ENCODE measurements around the gene PHF3.

Gene PHF3, protein sequence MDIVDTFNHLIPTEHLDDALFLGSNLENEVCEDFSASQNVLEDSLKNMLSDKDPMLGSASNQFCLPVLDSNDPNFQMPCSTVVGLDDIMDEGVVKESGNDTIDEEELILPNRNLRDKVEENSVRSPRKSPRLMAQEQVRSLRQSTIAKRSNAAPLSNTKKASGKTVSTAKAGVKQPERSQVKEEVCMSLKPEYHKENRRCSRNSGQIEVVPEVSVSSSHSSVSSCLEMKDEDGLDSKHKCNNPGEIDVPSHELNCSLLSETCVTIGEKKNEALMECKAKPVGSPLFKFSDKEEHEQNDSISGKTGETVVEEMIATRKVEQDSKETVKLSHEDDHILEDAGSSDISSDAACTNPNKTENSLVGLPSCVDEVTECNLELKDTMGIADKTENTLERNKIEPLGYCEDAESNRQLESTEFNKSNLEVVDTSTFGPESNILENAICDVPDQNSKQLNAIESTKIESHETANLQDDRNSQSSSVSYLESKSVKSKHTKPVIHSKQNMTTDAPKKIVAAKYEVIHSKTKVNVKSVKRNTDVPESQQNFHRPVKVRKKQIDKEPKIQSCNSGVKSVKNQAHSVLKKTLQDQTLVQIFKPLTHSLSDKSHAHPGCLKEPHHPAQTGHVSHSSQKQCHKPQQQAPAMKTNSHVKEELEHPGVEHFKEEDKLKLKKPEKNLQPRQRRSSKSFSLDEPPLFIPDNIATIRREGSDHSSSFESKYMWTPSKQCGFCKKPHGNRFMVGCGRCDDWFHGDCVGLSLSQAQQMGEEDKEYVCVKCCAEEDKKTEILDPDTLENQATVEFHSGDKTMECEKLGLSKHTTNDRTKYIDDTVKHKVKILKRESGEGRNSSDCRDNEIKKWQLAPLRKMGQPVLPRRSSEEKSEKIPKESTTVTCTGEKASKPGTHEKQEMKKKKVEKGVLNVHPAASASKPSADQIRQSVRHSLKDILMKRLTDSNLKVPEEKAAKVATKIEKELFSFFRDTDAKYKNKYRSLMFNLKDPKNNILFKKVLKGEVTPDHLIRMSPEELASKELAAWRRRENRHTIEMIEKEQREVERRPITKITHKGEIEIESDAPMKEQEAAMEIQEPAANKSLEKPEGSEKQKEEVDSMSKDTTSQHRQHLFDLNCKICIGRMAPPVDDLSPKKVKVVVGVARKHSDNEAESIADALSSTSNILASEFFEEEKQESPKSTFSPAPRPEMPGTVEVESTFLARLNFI (N-terminal part only)

DNA sequence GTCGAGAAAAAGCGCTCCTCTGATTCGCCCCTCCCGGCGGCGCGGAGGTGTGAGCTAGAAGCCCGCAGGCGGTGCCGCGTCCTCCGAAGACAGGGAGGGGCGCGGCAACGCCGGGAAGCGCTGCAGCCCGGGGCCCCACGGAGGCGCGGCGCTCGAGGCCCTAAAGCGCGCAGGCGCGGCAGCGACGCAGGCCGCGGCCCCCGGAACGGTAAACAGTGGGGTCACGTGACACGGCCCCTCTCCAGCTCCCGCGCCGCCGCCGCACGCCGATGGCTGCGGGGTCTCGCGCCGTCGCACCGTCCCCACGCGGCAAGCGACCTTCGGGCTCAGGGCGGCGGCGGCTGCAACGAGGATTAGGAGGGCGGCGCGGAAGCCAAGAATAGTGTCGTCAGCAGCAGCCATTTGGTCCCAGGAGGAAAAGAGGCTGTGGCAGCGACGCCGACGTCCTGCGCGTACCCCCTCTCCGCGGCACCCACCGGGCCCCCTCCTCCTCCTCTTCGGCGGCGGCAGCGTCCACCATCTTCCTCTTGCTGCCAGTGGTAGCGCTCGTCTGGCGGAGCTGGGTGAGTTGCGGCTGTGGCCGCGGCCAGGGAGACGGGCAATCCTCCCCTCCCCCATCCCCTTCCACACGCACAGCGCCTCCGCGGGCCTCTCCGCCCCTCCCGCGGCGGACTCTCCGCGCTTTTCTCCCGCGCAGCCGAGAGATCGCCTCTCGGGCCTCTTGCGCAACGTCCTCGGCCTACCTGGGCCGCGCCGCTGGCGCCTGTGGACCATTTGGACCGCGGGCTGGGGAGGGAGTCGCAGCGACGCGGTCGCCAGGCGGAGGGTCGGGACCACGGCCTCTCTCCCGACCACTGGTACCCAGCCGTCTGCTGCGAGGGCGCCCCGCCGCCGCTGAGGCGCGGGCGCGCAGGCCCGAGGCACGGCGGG, at the start of gene PHF3:
Gene PHF3, plus strand, starts transcription at position 215 of the 930 bp plus-strand sequence. CDS start 10,750 bp downstream, outside the sequence.
- peak; percentile 4 for DNase-seq

- DNase-seq: no peak
Observed at GRCh38 chr6:63589952-63590411, 45.6 kb upstream of the PHF3 start.

DNA sequence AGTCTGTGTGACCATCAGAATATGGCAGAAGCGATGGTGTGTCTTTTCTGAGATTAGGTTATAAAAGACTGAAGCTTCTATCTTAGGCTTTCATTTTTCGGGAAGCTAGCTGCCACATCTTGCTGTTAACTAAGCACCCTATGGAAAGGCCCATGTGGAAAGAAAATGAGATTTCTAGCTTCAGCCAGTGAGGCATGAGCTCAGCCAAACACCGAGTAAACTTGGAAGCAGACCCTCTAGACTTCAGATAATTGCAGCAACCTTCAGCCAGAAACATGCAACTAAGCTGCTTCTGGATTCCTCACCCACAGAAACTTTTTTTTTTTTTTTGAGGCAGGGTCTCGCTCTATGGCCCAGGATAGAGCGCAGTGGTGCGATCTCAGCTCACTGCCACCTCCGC, 42.7 kb upstream of the PHF3 start:
- no peak for DNase-seq

- no peak for DNase-seq
Observed at GRCh38 chr6:63597141-63598048, 38.2 kb upstream of the PHF3 start.

GRCh38 chr6:63598049-63599036, 37.3 kb upstream of the PHF3 start:
- DNase-seq: no peak

- no peak for DNase-seq
Observed at GRCh38 chr6:63599243-63599642, 36.4 kb upstream of the PHF3 start.

- no peak for DNase-seq
Observed at GRCh38 chr6:63600136-63600535, 35.5 kb upstream of the PHF3 start.

- no peak for DNase-seq
Observed at GRCh38 chr6:63609231-63609630, 26.4 kb upstream of the PHF3 start.

DNA sequence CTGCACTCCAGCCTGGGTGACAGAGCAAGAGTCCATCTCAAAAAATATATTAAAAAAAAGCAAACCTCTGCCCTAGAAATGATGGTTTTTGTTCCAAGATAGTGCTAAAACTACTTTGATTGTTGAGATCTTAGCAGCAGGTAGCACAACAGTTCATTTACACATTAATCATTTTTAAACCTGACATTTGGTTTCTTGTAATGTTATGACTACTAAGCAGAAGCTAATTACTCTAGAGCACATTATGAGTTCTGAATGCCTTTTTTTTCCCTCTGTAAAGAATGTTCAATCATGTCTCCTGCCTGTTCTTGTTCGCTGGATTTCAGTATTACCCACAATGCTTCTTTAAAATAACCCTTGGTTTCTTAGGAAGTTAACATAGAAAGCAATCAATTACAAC, 24.7 kb upstream of the PHF3 start:
- DNase-seq: no peak

- no peak for DNase-seq
Observed at GRCh38 chr6:63611560-63611959, 24.0 kb upstream of the PHF3 start.

GRCh38 chr6:63615590-63615989, 20.0 kb upstream of the PHF3 start:
- DNase-seq: no peak

GRCh38 chr6:63624091-63624490, 11.5 kb upstream of the PHF3 start:
- DNase-seq: no peak

DNA sequence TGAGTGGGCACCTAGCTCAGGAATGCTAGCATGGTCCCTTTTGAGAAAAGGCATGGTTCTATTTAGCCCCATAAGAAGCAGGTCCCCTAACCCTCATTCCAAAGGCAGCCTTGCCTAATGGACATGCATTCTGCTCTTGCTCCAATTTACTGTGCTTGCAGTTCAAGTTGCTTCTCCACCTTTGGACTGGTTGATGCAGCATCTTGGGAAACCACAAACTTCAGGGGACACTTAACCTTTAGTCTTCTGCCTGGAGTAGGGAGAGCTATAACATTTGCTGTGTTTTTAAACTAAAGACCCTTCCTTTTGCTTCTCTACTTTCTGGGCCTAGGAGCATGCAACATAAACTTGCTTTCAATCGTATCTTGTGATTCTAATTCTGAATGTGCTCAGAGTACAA, 5.1 kb upstream of the PHF3 start:
- no peak for DNase-seq

DNA sequence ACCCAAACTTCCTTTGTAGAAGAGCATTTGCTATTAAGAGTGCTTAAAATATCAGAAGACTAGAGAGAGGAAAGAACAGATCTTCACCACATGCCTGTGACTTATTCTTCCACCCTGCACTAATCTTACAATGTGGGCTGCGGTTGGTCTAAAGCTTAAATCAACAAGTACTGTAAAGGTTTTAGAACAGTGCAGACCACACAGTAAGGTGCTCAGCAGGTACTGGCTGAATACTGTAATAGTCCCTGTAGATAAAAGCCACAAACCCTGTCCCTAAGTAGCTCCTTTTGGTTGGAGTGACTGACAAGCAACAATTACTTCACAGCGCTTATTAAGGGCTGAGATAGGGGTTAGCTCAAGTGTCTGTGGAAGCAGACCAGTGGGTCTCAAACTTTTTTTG, 972 bp upstream of the PHF3 start:
- no peak for DNase-seq

- DNase-seq: no peak
Observed at GRCh38 chr6:63635215-63635587, 401 bp upstream of the PHF3 start.

DNA sequence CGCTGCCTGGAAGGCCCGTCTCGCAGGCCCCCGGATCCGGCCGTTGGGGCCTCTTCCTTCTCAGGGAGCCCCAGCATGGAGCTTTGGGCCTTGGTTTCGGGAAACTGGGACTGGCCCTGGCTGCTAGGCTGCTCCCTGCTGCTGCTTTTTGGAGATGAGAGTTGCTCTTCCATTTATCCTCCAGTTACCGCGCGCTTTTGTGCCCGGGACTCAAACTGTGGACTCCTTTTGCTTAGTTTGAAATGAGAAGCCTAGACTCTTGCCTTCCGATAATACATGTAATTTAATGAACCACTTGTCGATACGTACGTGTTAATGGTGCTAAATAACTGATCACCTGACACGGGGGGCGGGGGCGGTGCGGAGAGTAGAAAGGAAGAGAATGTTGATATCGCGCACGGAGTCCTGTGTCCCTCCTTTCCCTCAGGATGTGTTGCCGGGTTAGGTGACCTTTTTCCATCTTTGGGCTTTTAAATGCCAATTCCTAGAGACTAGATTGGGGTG, 968 bp downstream of the PHF3 start:
- DNase-seq: no peak

GRCh38 chr6:63637865-63638445, 2.4 kb downstream of the PHF3 start:
- no peak for DNase-seq

DNA sequence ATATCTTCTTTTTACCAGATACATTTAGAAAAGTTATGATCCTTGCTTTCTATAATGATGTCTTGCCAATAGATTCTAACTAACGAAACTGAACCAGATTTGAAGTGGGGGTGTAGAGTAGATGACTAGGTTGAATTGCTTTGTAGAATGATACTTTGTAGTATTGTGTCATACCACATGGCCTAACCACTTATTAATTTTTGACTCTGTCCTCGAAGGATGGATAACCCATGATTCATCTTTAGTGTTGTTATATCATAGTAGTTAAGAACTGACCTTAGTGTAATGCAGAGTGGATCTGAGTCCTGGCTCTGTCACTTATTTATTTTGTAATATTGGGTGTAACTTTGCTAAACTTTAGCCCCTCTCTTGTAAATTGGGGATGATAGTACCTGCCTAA, 4.5 kb downstream of the PHF3 start:
- no peak for DNase-seq

DNA sequence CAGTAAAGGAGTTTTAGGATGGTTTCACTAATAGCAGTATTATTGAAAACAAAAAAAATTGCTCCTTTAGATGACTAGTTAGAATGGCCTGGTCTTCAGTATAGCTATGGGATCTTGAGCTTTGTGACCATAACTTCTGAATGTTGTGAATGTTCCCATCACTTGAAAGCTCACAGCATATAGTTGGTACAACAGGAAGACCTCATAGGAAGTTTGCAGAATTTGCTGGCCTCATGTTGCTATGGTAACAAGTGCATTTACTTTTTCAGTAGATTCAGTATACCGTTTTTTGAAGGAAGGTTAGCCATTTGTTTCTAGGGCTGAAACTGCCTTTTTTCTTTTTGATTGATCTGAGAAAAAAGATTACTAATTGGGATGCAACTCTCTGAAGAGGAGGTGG, 8.3 kb downstream of the PHF3 start:
- DNase-seq: no peak
